OCI-M1 (cell line): ENCODE results near the gene NOL3.

Experiments used
- DNase-seq: peaks from one replicate; lab custom pipeline; 2025; lab: John Stamatoyannopoulos, UW

NOL3 gene

DNA sequence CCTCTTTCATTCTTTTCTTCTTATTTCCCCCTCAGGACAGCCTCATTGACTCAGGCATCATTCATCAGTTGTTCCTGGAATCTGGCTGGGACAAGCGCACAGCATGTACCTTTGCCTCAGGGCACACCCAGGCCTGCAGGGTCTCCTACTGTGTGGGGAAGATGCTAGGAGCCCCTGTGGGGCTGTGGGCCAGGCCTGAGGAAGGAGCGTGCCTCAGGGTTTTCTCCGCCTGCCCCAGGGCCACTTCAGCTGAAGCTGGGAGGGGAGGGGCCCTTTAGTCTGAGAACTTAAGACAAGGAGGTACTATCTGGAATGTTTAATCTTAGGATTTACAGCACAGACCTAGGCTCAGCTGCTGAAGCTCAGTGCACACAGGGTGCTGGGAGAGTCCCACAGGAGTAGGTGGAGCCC lies 36.5 kb downstream of the NOL3 start:
- DNase-seq = no peak

GRCh38 chr16:67207249-67208091 lies 37.1 kb downstream of the NOL3 start:
- DNase-seq = no peak

DNA sequence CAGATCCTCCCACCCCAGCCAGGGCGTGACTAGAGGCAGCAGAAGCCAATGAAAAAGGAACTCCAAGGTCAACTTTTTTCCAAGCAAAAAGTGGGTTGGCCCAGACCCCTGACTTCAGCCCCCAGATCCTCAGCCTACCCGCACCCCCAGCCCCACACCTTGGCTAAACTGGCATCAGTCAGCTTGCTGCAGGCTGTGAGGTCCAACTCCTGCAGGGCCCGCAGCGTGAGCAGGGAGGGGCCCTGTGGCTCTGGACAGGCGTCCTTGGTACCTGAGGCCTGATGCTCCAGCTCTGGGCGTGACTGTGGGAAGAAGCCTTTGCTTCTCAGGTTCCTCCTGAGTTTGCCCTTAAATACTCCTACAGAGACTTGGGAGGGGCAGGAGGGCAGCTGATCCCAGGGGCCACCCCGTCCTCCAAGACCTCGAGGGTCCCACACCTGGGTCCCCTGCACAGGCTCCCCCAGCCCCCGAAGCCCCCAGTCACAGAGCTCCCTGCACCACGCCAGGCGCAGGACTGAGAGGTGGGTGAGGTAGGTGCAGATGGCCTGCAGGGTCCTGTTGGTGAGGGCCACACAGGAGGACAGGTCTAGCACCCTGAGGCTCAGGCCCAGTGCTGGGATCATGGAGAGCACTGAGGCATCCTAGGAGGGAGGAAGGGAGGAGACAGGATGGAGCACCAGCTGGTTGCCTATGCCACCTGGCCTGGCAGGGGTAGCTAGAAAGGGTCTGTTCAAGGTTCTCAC lies 38.0 kb downstream of the NOL3 start:
- DNase-seq = no peak

DNA sequence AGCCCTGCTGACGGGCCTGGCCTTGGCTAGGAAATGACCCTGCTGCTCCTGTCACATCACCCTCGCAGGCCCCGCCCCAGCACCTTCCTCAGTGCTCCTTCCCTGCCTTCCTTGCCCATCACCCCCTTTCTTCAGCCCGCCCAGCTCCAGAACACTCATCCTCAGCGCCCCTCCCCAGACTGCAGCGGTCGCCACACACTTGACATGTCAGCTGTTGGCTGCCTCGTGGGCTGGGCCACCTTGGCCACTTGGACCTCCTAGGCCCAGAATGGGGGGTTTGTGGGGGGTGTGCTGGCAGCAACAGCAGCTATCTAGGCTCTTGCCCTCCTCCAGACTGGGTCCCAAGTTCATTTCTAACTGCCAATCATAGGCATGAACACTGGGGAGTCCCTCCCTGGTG lies 39.2 kb downstream of the NOL3 start:
- DNase-seq = no peak

- DNase-seq = no peak
Measured at GRCh38 chr16:67210069-67210937, 40.0 kb downstream of the NOL3 start.

DNA sequence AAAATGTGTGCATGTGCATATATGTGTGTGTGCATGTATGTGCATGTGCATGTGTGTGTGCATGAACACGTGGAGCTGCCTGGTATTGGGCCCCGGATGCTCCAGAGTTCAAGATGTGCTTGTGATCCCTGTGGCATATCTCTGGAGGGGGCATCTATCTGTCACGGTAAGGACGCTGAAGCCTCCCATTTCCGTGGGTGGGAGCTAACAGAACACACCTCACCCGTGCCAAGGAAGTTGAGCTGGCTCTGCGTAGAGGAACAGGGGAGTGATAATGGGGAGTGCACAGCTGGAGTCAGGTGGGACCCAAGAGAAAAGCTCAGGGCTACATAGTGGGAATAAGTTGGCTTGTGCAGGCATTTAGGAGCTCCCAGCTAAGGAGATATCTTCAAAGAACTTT lies 41.3 kb downstream of the NOL3 start:
- DNase-seq = no peak

DNA sequence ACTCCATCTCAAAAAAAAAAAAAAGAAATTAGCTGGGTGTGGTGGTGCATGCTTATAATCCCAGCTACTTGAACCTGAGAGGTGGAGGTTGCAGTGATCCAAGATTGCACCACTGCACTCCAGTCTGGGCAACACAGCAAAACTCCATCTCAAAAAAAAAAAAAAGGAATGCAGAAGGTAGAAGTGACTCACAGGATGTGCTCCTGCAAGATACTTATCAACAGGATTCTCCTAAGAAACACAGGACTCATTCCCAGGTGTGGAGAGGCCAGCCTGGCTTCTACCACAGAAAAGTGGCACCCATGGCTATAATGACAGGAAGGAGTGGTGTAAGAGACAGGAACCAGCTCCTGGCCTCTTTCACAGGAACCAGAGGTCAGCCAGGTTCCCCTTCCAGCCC lies 42.4 kb downstream of the NOL3 start:
- DNase-seq = no peak

DNA sequence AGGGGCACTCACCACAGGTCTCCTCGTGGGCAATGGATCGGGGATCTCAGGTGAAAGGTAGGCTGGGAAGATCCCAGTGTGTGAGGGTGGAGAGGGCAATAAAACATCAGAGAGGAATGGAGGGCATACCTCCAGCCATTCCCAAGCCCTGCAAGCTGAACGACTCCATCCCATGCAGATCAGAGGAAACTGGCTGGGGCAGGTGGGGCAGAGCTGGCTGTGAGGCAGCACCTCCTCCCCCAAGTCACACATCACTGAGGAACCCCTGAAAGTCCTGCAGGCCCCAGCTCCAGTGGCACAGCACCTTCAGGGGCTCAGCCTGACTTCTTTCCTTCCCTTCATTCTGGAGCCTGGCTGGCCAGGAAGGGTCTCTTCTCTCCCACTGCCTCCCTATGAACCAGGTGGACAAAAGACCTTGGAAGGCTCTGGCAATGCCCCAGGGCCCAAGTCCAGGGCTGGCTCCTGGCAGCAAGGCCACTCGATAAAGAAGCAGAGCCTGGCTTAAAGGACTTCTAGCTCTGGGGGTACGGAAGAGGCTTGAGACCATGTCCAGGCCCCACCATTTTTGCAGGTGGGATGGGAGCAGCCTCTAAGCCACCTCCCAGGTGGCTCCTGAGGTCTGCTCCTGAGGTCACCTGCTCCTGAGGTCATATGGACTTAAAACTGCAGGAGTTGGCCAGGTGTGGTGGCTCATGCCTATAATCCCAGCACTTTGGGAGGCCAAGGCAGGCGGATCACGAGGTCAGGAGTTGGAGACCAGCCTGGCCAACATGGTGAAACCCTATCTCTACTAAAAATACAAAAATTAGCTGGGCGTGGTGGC lies 43.1 kb downstream of the NOL3 start:
- no peak for DNase-seq

GRCh38 chr16:67215706-67216105 lies 45.4 kb downstream of the NOL3 start:
- DNase-seq = no peak

DNA sequence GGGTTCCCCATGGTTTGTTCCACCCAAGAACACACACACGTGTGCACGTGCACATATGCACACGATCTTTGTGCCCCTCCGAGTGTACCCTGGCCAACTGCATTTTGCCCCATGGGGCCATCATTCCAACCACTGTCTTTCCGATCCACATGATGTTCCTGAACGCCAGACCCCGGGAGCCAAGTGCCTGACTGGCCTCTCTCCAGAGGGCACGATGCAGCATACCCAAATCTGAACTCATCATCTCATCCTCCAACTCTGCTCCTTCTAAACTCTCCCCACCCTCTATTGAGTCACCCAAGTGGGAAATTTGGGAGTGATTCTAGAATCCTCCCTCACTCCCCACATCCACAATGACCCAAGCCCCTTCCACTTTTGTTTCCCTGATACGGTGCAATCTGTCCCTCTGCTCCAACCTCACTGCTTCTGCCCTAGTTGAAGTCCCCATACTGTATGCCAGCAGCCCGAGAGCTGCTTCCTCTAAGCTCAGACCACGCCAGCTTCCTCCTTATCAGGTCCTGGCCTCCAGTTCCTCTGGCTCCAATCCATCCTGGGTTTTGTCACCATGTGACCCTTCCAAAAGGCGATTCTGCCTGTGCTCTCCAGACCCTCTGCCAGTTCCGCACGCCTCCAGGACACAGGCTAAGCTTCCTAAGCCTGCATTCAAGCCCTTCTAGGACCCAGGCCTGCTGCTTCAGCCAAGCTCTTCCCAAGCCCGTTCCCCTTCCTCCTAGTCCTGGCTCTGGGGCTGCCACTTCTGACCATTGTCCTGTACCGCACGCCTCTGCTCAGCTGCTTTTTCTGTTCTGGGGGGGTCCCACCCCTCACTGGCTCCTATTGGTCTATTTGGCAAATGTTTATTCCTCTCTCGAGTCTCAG lies 46.5 kb downstream of the NOL3 start:
- DNase-seq = peak; percentile 90

GRCh38 chr16:67223992-67224391 lies 53.7 kb downstream of the NOL3 start:
- DNase-seq = no peak
